HCT116 (cell line): Measurements from ENCODE around the gene SUMO3. TPM values are rescaled to one million over a fixed set of nuclear protein-coding genes. Genes with fewer than 3 reads are reported as not detected.

Source experiments
- ATAC-seq: fragments of 200-7000 bp; cut with Tn5 transposase; 2 replicates; pipeline ENCODE4 v1.9.1; 2020; ENCODE audit warnings: mild to moderate bottlenecking, moderate library complexity
- BruUV-seq: library from RNA; stranded (reverse); fragments of 400-500 nt; replicated peaks from 2 replicates; lab custom pipeline; 2021; lab: Mats Ljungman, UMichigan
- CTCF ChIA-PET: fragments of 300-600 bp; sonication (Branson Sonifier 250); formaldehyde crosslinking; loops from one replicate; lab custom pipeline; 2021; ENCODE audit warnings: antibody characterized with exemption; lab: Charles Lee
- POLR2A ChIA-PET: fragments of 300-600, 350-600 bp; sonication (Branson Sonifier 250); formaldehyde crosslinking; loops from one replicate; lab custom pipeline; 2021; ENCODE audit warnings: antibody characterized with exemption; lab: Charles Lee
- RAD21 ChIA-PET, 2 experiments: fragments of 300-600 bp; sonication (Branson Sonifier 250); formaldehyde crosslinking; loops; one replicate each; lab custom pipeline; 2023; ENCODE audit warnings: low total read pairs in 2 of 2; ENCODE audit not compliant: uncharacterized antibody in 2 of 2, unreplicated experiment in 2 of 2, low non-redundant PET in 1 of 2; lab: Charles Lee
- DNase-seq: peaks from one replicate; pipeline ENCODE4 v3.0.0-alpha.2; 2010; ENCODE audit warnings: low read depth, low spot score
- H2AFZ ChIP-seq: fragments of 200-600 bp; shearing (Covaris generic), sonication (generic); 2 replicates; pipeline ENCODE4 v1.6.1; 2017; ENCODE audit warnings: low read depth, mixed run types, mixed read lengths, antibody characterized with exemption, low read length; ENCODE audit not compliant: poor library complexity, severe bottlenecking
- H3K27ac ChIP-seq: 2 replicates; pipeline ENCODE4 v1.5.1; 2012; ENCODE audit warnings: low read depth, low read length
- H3K27me3 ChIP-seq: fragments of 200-600 bp; sonication (generic); 2 replicates; pipeline ENCODE4 v1.6.1; 2016; ENCODE audit warnings: mixed run types, low read length, mixed read lengths; ENCODE audit not compliant: insufficient read depth
- H3K36me3 ChIP-seq, 2 experiments: fragments of 200-500 bp in 1 of 2; fragments of 200-600 bp in 1 of 2; sonication (Bioruptor generic) in 1 of 2; sonication (generic) in 1 of 2; 2 replicates each; pipeline versions ENCODE4 v1.5.1 to v1.6.1; 2014 to 2016; ENCODE audit warnings: low read length in 2 of 2, inconsistent platforms in 1 of 2, mixed read lengths in 1 of 2, mixed run types in 1 of 2; ENCODE audit not compliant: insufficient read depth in 2 of 2, control insufficient read depth in 1 of 2
- H3K4me1 ChIP-seq, 2 experiments: fragments of 200-600 bp in 1 of 2; sonication (generic) in 1 of 2; 2 replicates each; pipeline versions ENCODE4 v1.5.1 to v1.6.1; 2012 to 2017; ENCODE audit warnings: low read length in 2 of 2, inconsistent platforms in 1 of 2, mild to moderate bottlenecking in 1 of 2, mixed read lengths in 1 of 2, mixed run types in 1 of 2, moderate library complexity in 1 of 2; ENCODE audit not compliant: insufficient read depth in 2 of 2, control insufficient read depth in 1 of 2
- H3K4me2 ChIP-seq: fragments of 200-600 bp; sonication (generic); 2 replicates; pipeline ENCODE4 v1.6.1; 2017; ENCODE audit warnings: mixed run types, low read length, mixed read lengths
- H3K4me3 ChIP-seq, 2 experiments: fragments of 200-600 bp in 1 of 2; sonication (generic) in 1 of 2; replicated peaks in 1 of 2; 2 replicates each; pipeline ENCODE4 v1.5.1; 2011 to 2016; ENCODE audit warnings: low read length in 2 of 2, control low read depth in 1 of 2, low read depth in 1 of 2, mild to moderate bottlenecking in 1 of 2, mixed read lengths in 1 of 2, mixed run types in 1 of 2
- H3K79me2 ChIP-seq: fragments of 200-600 bp; sonication (generic); 2 replicates; pipeline ENCODE4 v1.6.1; 2017; ENCODE audit warnings: mild to moderate bottlenecking, mixed run types, low read length, moderate library complexity, mixed read lengths; ENCODE audit not compliant: insufficient read depth
- H3K9ac ChIP-seq: fragments of 200-600 bp; sonication (generic); 2 replicates; pipeline ENCODE4 v1.6.1; 2016; ENCODE audit warnings: low read length, mixed read lengths
- H3K9me2 ChIP-seq: fragments of 200-600 bp; sonication (generic), shearing (Covaris generic); 2 replicates; pipeline ENCODE4 v1.6.1; 2017; ENCODE audit warnings: mixed run types, mild to moderate bottlenecking, moderate library complexity; ENCODE audit not compliant: insufficient read depth
- H3K9me3 ChIP-seq, 2 experiments: fragments of 200-500 bp in 1 of 2; fragments of 200-600 bp in 1 of 2; sonication (Bioruptor generic) in 1 of 2; sonication (generic) in 1 of 2; 2 replicates each; pipeline ENCODE4 v1.6.1; 2014 to 2017; ENCODE audit warnings: low read length in 2 of 2, mixed read lengths in 2 of 2, inconsistent platforms in 1 of 2, low read depth in 1 of 2, mild to moderate bottlenecking in 1 of 2, mixed run types in 1 of 2, moderate library complexity in 1 of 2; ENCODE audit not compliant: control insufficient read depth in 1 of 2, insufficient read depth in 1 of 2
- H4K20me1 ChIP-seq: fragments of 200-600 bp; sonication (generic), shearing (Covaris generic); 2 replicates; pipeline ENCODE4 v1.6.1; 2017; ENCODE audit warnings: mixed run types, mild to moderate bottlenecking, moderate library complexity; ENCODE audit not compliant: insufficient read depth
- CTCF ChIP-seq, 3 experiments: fragments of 200-600 bp in 1 of 3; sonication (generic) in 1 of 3; IDR thresholded peaks in 2 of 3; conservative IDR thresholded peaks in 1 of 3; 2 replicates each; pipeline ENCODE4 v1.5.1; 2012 to 2017; ENCODE audit warnings: low read depth in 2 of 3, low read length in 2 of 3, antibody characterized with exemption in 1 of 3, borderline replicate concordance in 1 of 3, control low read depth in 1 of 3, mild to moderate bottlenecking in 1 of 3, mixed read lengths in 1 of 3, mixed run types in 1 of 3, moderate library complexity in 1 of 3; ENCODE audit not compliant: insufficient read depth in 1 of 3
- JUND ChIP-seq: IDR thresholded peaks from 2 replicates; pipeline ENCODE4 v1.6.1; 2012
- RAD21 ChIP-seq: IDR thresholded peaks from 2 replicates; pipeline ENCODE4 v1.6.1; 2012; ENCODE audit warnings: low read depth, mild to moderate bottlenecking
- SIN3A ChIP-seq: IDR thresholded peaks from 2 replicates; pipeline ENCODE4 v1.6.1; 2012; ENCODE audit warnings: low read depth
- SP1 ChIP-seq: IDR thresholded peaks from 2 replicates; pipeline ENCODE4 v1.6.1; 2012; ENCODE audit warnings: low read depth
- ZFX ChIP-seq: fragments of 450-650 bp; IDR thresholded peaks from 2 replicates; pipeline ENCODE4 v1.6.1; 2017
- intact Hi-C: fragments of 100-400 bp; cut with micrococcal nuclease; formaldehyde crosslinking; loops from 2 replicates; pipeline ENCODE4 v1.10.0; 2022
- total RNA-seq: library from RNA; stranded (reverse); gene quantifications from one replicate; pipeline ENCODE4 v1.2.1, GENCODE V29; 2021; ENCODE audit not compliant: unreplicated experiment
- TF ChIP-seq, protein P1 (sequence below): IDR thresholded peaks from 2 replicates; pipeline ENCODE4 v1.6.1; 2011; ENCODE audit warnings: mild to moderate bottlenecking, low read length, moderate library complexity; ENCODE audit not compliant: insufficient replicate concordance; ENCODE audit errors: extremely low read depth
- TF ChIP-seq, protein P2 (sequence below): IDR thresholded peaks from 2 replicates; pipeline ENCODE4 v1.6.1; 2012; ENCODE audit warnings: low read depth
- TF ChIP-seq, protein P3 (sequence below): IDR thresholded peaks from 2 replicates; pipeline ENCODE4 v1.6.1; 2012

The SUMO3 gene
- total RNA-seq, 1 experiment from 2014 or later: 31.5 TPM

GRCh38 chr21:44761011-44761729 is 56.7 kb downstream of the SUMO3 start:
- ChIA-PET RAD21 (no interaction called here), CTCF (no interaction called here), POLR2A (no interaction called here)
- H3K4me1 ChIP-seq: peaks cover 5 to 15% of the 10 kb centered on the region in 2 experiments; a peak in 3 of 4 replicates
- TF ChIP-seq SIN3A (no peak), RAD21 (peak; percentile 65), CTCF (IDR thresholded peaks at IDR 0.05 in 2 of 3, conservative IDR thresholded peaks at IDR 0.05 in 1 of 3; ENCODE audit: borderline replicate concordance in 1 of 3, insufficient read depth in 1 of 3, low read depth in 2 of 3, low read length in 2 of 3) (peak; percentile 34 to 88 (median 82); a peak in 5 of 6 replicates), ZFX (no peak)
- no peaks in the 10 kb centered on the region for H3K27me3 ChIP-seq
- no peaks in the 10 kb centered on the region for H3K36me3 ChIP-seq
- H3K79me2 ChIP-seq: no peaks in the 10 kb centered on the region
- H3K4me2 ChIP-seq: peak overlapping the region; percentile 57
- BruUV-seq: no TSS peak
- no peaks in the 10 kb centered on the region for H4K20me1 ChIP-seq
- ATAC-seq: peak; percentile 89
- peak overlapping the region; percentile 6; the same call in 1 of the 2 replicates for H3K27ac ChIP-seq
- H3K9me2 ChIP-seq: no peaks in the 10 kb centered on the region
- peak overlapping the region; percentile 90 for H2AFZ ChIP-seq
- no peak for DNase-seq
- no peaks in the 10 kb centered on the region for H3K9me3 ChIP-seq
- intact Hi-C loops: no loop called here
- peak overlapping the region; percentile 25; the same call in 1 of the 2 replicates for H3K9ac ChIP-seq
- H3K4me3 ChIP-seq: no peak overlapping the region

DNA sequence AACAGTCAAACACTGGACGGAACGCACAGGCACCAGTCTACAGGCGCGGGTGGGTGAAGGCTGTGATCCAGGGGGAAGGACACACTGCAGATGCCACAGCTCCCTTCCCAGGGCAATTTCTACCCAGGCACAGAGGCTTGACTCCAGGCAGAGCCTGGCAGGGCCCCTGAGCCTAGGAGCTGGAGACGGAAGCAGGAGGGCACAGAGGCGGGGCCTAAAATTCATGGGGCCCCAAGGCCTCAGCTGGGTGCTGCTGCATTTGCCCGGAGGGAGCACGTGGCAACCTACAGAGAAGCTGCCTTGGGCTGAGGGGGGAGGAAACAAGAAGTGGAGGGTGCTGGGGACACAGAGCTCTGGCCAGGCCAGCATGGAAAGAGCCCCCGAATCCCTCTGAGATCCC is 57.5 kb downstream of the SUMO3 start:
- H3K9me2 ChIP-seq: no peaks in the 10 kb centered on the region
- no peak overlapping the region for H3K9ac ChIP-seq
- no peaks in the 10 kb centered on the region for H3K79me2 ChIP-seq
- ATAC-seq (no peak), DNase-seq (no peak)
- H3K27ac ChIP-seq: no peak overlapping the region
- no peak overlapping the region for H3K4me2 ChIP-seq
- H4K20me1 ChIP-seq: no peaks in the 10 kb centered on the region
- H3K9me3 ChIP-seq: no peaks in the 10 kb centered on the region
- peaks cover 5 to 8% of the 10 kb centered on the region in 2 experiments; a peak in 3 of 4 replicates for H3K4me1 ChIP-seq
- CTCF ChIA-PET: no interaction called here
- H3K36me3 ChIP-seq: no peaks in the 10 kb centered on the region
- H3K4me3 ChIP-seq: no peak overlapping the region
- no TSS peak for BruUV-seq
- RAD21 ChIA-PET: no interaction called here
- no peak overlapping the region for H2AFZ ChIP-seq
- intact Hi-C loops: no loop called here
- no peaks in the 10 kb centered on the region for H3K27me3 ChIP-seq
- POLR2A ChIA-PET: no interaction called here
- TF ChIP-seq, protein P1, sequence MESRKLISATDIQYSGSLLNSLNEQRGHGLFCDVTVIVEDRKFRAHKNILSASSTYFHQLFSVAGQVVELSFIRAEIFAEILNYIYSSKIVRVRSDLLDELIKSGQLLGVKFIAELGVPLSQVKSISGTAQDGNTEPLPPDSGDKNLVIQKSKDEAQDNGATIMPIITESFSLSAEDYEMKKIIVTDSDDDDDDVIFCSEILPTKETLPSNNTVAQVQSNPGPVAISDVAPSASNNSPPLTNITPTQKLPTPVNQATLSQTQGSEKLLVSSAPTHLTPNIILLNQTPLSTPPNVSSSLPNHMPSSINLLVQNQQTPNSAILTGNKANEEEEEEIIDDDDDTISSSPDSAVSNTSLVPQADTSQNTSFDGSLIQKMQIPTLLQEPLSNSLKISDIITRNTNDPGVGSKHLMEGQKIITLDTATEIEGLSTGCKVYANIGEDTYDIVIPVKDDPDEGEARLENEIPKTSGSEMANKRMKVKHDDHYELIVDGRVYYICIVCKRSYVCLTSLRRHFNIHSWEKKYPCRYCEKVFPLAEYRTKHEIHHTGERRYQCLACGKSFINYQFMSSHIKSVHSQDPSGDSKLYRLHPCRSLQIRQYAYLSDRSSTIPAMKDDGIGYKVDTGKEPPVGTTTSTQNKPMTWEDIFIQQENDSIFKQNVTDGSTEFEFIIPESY: no peak
- TF ChIP-seq, protein P2, sequence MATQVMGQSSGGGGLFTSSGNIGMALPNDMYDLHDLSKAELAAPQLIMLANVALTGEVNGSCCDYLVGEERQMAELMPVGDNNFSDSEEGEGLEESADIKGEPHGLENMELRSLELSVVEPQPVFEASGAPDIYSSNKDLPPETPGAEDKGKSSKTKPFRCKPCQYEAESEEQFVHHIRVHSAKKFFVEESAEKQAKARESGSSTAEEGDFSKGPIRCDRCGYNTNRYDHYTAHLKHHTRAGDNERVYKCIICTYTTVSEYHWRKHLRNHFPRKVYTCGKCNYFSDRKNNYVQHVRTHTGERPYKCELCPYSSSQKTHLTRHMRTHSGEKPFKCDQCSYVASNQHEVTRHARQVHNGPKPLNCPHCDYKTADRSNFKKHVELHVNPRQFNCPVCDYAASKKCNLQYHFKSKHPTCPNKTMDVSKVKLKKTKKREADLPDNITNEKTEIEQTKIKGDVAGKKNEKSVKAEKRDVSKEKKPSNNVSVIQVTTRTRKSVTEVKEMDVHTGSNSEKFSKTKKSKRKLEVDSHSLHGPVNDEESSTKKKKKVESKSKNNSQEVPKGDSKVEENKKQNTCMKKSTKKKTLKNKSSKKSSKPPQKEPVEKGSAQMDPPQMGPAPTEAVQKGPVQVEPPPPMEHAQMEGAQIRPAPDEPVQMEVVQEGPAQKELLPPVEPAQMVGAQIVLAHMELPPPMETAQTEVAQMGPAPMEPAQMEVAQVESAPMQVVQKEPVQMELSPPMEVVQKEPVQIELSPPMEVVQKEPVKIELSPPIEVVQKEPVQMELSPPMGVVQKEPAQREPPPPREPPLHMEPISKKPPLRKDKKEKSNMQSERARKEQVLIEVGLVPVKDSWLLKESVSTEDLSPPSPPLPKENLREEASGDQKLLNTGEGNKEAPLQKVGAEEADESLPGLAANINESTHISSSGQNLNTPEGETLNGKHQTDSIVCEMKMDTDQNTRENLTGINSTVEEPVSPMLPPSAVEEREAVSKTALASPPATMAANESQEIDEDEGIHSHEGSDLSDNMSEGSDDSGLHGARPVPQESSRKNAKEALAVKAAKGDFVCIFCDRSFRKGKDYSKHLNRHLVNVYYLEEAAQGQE: no peak
- TF ChIP-seq, protein P3, sequence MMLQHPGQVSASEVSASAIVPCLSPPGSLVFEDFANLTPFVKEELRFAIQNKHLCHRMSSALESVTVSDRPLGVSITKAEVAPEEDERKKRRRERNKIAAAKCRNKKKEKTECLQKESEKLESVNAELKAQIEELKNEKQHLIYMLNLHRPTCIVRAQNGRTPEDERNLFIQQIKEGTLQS: no peak
- no peak for TF ChIP-seq SP1
- TF ChIP-seq JUND: no peak
